Activated CD8-positive, alpha-beta memory T cell treated with anti-CD3 and anti-CD28 coated beads, Interleukin-2, amount 50 U/mL, for 1 hour (primary cell): ENCODE measurements around the gene PARP8.

ENCODE experiments used
- DNase-seq: peaks from one replicate; pipeline ENCODE4 v3.0.0-alpha.2; 2020; ENCODE audit errors: extremely low read depth

PARP8 gene

DNA sequence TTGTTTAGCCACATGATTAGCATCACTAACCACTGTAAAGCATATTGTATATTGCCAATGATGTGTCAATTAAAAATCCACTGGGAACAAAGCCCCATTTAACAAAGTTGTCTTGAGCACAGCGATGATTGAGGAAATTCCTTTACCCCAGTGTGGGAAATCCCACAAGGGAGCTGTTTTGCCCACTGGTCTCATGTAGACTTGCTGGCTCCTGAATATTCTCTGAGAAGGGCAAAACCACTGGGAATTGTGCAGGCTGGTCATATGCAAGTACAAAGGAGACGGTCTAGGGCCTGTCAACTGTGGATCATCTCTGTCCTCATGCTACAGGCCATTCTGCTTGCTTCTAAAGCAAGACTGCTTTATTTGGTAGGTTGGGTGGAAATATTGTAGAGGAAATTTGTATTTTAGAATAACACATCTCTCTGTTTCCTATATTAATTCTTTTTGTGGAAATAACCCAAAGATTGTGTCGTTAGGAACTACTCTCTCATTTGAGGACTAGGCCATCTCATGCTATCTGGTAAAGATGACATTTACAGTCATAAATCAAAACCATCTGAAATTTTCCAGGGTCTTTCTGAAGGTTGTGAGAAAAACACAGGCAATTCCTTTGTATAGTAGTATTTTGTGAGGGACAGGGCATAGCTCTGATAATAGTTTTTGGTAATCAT is 60.2 kb downstream of the PARP8 start:
- no peak for DNase-seq

DNA sequence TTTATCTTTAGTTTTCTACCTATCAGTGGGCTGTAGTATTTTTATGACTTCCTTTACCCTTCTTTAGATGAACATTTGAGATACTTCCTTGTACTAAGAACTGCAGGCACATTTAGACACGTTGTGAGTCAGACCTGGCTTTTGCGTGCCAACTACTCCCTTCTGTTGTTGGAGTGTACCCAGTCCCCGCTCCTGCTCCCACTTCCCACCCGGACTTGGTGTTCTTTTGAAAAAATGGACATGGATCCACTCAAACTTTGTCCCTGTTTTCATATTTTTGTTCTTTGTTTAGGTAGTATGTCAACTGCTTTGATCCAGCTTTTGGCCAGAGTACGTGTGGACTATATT is 60.7 kb downstream of the PARP8 start:
- no peak for DNase-seq

DNA sequence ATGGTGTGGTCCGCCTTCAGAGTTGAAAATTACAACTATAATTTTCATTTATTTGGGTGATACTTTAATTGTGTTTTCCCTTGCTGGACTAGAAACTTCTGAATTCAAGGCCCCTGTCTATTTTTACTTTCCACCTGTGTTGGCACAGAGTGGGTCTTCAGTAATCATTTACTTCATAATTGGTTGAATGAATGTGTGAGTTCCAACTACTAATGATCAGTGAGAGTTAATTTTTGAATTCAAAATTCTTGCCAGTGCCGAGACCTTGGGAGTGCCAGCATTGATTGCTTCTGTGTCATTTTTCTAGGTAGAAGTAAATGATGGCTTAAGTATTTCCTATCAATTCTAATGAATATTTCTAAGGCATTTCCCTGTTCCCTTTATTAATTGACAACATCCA is 61.4 kb downstream of the PARP8 start:
- DNase-seq = no peak

DNA sequence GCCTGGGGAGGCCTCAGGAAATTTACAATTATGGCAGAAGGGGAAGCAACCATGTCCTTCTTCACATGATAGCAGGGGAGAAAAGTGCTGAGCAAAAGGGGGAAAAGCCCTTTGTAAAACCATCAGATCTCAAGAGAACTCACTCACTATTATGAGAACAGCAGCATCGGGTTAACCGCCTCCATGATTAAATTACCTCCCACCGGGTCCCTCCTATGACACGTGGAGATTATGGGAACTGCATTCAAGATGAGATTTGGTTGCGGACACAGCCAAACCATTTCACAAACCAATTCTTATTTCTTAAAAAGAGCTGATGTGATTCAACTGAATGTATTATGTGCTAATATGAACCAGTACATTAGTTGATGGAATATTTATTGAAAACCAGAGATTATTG is 63.9 kb downstream of the PARP8 start:
- no peak for DNase-seq

DNA sequence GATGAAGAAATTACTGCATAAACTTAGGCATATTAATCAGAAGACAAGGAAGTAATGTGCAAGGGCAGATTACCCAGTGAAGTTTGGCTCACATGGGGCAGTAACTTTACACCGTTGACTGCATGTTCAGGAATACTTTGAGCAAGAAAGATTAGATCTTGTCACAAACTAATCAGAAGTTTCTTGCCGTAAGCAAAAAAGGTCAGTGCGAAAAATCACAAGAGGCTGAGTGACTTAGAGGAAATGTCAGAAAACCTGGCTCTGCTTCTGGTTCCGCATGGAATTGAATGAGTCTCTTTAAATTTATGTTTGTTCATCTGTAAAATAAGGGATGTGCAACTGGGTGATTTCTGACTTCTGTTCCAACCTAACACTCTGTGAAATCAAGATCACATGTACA is 64.4 kb downstream of the PARP8 start:
- DNase-seq = no peak

DNA sequence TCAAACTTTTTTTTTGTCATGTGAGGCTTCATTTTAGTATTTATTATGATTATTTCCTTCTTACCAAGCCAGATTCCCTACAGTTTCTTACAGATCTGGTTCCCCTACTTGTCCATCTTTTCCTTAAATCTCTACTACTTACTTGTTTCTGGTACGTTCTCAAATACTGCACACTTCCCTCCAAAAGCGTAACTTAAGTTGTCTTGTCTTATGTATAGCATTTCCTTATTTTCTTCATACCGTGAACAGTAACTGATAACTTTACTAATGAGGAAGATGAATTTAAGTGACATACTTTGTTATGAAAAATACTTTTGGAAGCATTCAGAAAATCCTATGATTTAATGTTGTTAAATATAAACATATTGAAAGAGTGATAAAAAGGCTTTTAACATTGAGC is 67.3 kb downstream of the PARP8 start:
- DNase-seq = no peak

DNA sequence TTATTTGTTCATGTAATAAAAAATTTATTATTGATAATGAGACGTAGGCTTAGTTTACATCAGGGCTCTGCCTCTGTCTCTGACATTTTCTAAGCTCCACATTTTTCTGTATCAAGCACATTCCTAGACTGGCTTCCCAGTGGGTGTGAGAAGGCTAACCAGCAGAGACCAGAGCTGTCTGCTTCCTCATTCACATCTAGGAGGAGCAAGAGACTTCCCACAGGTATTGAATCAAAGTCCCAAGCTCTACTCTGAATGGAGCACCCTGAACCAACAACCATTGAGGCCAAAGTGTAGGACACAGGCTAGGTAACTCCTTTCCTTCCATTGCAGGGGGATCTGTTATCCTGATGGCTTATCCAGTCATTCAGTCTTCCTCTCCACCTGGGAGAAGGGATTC is 72.4 kb downstream of the PARP8 start:
- DNase-seq = no peak

DNA sequence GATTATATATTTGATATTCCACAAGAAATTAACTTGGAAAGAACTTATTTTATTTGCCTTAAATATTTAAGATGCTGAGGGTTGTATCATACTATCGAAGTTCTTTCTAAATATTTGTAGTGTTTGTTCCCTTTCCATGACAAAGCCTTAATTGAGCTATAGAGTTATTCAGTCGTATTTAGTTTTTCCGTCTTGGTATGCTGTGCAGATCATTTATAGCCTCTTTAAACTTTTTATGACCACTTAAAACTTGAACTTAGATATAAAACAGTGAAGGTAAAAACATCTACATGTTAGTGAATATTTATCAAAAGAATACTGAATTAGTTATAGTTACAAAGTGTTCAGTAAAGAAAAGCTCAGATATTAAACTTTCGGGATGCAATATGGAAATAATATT is 74.4 kb downstream of the PARP8 start:
- DNase-seq = no peak

DNA sequence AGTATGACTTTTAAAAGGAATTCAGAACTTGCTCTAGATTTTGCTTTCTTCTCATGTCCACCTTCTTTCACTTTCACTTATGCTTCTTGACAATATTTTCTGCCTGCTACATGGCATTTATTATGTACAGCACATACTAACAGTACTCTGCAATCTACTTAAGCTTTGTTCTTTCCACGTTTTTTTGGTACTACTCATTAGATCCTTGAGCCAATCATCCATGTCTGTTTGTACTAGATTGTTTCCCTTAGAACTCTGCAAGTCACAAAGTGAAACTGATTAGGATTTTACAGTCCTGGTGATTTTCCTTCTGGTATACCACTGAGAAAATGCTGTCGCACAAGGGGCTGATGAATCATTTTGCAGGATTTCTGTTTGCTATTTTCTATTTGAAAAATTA is 78.3 kb downstream of the PARP8 start:
- DNase-seq = no peak

DNA sequence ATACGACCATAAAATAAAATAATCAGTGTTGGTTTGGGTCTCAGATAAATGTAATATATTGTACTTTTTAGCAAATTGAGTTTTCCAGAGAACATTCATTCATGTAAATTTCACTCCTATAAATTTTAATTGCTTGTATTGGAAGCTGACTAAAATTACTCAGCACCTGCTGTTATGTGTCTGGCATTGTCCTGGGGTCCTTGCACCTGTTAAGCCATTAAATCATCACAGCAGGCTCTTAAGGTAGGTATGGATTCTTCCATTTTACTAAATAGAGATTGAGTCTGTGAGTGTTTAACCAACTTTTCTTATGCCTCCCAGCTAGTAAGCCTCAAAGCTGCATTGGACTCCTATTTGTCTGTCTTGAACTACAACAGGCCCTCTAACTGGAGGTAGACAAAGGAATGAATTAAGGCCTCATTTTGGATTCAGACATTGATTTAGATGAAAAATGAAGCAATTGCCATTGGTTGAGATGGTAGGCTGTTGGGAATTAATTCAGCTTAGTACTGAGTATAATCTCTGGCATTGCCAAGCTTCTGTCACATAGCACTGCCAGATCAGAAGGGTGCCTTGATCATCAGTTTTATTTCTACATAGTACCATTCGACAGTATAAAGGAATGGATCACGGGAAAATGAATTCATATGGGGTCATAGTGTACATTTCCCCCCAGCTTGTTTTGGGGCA is 78.9 kb downstream of the PARP8 start:
- DNase-seq = no peak

DNA sequence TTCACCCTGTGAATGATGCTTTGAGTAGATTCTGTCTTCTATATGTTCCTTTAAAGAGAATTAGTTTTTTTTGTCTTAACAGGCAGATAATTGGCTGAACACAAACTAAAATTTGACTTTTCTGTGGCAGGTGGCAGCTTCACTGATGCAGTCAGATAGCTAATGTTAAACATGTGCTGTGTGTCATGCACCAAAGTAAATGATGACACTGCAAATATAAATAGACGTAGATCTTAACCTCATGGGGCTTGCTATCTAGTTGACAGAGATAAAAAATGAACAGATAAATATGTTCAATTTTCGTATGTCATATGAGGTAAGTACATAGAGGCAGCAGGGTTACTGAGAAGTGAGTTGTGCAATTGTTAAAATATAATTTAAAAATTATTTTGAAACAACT is 82.7 kb downstream of the PARP8 start:
- DNase-seq = no peak

DNA sequence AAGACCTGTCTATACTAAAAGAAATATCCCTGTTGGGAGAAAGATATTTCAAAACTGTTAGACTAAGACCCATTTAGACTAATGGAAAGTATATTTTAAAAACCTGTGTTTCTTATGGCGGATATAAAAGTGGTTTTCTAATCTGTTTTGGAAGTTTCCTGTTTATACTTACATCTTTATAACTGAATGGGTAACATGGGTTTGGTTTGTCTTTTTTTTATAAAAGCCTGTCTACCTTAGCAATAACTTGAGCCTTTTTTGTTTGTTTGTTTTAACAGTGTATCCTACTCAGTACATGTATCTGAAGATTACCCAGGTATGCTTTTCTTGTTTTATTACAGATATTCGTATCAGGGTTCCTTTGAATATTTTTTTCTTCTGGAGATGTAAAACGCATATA is 83.4 kb downstream of the PARP8 start:
- no peak for DNase-seq

DNA sequence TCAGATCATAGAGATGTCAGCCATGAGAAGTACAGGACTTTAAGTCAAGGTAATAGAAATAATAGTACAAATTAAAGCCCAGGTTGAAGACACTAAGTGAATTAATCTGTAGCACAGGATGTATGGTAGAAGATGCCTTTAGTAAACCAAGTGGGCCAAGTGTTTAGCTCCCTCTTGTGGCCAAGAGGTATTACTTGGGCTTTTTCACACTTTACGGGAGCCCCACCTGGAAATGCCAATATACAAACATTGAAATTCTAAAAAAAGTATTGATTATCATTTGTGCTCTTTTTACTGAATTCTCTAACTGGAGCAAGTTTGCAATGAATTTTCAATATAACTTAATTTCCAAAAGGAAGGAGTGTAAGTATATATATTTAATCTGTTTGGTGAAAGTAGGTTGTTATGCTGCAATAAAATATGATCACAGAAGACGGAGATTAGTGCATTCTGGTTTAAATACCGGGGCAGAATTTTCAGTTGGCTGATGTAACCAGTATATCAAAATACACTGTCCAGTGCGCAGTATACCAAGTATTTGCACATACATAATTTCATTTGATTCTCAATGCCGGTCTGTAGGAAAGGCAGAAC is 84.7 kb downstream of the PARP8 start:
- DNase-seq = no peak

DNA sequence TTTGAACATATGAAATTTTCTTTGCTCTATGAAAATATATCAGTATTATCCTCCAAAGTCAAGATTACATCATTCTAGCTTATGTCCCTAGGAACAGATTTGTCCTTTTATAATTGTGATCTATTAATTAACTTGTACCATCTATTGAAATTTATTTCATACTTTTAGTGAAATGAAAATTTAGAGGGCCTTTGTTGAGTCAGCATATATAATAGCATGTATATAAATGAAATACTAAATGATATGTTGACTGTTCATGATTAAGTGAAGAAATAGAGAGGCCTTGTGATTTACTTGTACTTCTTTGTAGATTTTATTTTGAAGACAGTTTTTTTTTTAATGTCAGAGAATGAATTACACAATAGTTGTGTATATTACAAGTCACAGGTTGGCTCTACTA is 86.4 kb downstream of the PARP8 start:
- DNase-seq = no peak

DNA sequence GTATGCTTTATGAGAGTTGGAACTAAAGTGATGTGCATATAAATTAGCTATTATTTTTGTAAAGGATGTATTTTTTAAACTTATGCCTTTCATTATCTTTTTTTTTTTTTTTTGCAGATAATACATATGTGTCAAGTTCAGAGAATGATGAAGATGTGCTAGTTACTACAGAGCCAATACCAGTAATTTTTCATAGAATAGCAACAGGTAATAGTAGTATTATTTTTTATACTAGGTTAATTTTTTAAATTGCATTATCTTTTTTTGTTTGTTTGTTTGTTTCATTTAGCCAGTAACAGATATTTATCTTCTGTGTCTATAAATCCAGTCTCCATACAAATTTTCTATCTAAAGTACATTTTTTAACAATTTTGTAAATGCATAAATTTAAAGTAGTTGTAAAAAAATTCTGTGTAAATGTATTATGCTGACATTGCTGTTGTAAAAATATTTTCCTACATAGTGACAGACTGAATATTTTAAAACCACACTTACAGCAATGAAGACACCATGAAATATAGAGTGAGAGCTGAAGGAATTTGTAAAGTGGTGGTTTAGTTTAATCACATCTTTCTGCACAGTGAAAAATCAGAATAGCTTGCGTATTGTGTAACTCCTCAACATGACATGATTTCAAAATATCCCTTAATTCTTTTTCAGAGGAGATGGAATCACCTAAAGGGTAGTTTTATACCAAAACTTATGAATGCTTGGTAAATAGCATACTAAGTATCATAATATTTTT is 93.3 kb downstream of the PARP8 start:
- no peak for DNase-seq

DNA sequence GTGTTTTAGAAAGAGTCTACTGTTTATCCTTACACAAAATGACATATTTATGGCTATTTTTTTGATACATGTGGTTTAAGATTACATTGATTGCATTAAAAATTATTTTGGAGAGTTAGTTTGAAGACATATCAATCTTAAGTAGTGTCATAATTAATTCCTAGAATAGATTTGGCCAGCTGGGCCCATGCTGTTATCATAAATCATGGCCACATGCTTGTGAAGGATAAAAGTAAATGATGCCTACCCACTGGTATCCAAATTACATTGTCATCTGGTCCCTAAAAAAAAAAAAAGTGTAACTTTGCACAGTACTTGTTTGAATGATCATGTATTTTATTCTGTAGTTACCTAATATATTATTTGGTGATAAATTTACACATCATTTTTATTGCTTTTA is 96.9 kb downstream of the PARP8 start:
- no peak for DNase-seq

DNA sequence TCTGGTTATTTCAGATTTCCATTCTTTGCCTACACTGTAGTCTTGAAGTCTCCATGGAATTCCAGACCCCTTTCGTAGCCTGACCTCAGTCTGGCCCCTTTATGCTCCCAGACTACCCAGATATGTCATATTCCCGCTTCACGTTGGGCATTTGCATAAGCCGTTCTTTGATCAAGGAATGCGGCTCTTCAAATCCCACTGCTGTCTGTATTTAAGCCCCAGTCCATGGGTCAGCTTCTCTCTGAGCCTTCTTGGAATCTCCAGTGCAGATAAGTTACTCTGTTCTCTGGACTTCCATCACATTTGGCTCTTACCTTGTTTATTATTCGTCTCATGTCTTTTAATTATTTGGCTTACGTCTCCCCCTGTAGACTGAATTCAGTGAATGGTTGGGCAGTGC is 97.4 kb downstream of the PARP8 start:
- no peak for DNase-seq

DNA sequence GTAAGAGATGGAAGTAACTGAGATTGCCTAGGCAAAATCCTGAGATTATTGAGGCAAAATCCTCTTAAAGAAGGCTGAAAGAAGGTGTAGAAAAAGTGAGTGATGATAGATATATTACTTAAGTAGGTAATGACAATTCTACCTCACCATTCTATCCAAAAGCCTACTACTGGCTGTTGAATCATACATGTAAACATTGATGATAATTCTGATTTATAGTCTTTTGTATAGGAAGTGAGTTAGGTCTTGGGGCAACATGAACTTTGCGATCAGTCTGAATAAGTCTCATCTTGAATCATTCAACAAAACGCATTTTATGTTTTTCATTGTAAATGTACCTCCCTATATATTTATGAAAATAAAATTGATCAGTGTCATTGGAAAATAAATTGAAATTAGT is 99.6 kb downstream of the PARP8 start:
- DNase-seq = no peak

DNA sequence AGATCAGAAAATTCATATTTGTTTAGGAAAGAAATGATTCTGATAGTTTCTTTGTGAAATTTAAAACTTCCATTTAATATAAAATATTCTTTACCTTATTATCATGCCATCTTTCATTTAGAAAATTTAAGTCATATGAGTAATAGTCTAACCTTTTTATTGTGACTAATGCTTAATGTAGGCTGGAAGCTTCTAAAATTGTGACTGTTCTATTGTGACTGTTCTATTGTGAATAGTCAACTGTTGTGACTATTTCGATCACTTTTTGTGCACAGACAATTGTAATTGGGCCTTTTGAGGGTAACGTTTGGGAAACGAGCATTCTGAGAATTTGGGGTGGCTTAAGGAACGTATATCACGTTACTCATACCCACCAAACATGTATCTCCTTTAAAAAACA is 100.0 kb downstream of the PARP8 start:
- DNase-seq = no peak

DNA sequence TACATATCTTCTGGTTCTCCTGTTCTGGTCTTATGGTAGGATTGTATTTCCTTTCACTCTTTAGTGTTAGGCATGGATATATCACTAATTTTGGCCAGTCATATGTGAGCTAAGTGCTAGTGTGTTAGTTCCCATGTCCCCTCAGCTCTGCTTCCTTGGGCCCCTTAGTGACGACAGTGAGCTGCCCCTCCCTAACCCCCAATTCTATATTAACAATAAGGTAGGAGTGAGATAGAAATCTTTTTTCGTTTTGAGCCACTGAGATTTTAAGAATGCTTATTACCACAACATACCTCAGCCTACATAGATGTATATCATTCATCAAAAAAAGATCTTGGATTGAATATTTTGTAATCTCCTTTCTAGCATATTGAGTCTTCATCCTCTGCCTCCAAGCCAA is 100.5 kb downstream of the PARP8 start:
- DNase-seq = no peak

DNA sequence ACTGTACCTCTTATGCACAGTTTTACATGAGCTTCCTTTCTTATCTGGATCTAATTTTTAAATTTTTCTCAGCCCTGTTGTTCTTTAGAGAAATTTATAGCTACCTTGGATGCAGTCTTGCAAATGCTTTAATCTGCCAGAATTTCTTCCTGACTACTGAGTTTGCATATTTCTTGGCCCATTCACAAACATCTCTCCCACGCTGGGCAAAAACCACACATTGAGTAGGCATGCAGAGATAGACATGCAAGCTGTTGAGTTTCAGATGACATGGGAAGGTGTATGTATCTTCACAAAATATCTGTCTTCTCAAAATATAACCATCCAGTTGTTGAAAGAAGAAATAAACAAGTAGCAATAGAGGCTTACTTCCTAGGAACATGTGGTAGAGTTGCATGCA is 101.2 kb downstream of the PARP8 start:
- no peak for DNase-seq

DNA sequence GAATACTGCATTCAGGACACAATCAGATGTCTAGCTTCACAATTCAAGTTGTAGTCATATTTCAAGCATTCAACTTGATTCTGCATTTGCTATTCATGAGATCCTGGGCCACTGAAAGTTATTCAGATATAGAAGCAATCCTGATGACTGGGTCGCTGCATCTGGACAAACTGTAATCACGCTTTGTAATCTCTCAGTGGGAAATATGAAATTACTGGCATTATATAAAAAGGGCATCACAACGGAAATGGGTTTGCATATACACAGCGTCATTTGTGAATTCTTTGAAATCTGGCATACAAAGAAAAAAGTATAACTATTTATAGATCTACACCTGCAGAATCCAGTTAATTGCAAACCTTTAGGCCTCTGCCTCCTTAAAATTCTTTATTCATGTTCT is 102.2 kb downstream of the PARP8 start:
- no peak for DNase-seq

DNA sequence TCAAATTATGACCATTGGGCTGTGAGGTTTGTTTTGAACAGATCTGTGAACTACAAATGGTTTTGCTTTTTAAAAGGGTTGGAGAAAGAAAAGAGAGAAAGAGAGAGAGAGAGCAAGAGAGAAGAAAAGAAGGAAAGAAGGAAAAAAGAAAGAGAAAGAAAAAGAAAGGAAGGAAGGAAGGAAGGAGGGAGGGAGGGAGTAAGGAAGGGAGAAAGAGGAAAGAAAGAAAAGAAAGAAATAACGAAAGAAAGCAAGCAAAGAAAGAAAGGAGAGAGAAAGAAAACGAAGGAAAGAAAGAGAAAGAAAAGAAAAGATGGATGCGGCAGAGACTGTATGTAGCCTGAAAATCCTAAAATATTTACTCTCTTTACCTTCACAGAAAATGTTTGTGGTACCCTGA is 104.0 kb downstream of the PARP8 start:
- no peak for DNase-seq
